H1 (cell line): ENCODE data around the gene CORO7. TPM values are rescaled to one million over a fixed set of nuclear protein-coding genes. Genes with fewer than 3 reads are reported as not detected.

Source experiments
- CTCF ChIA-PET: fragments of 300-600 bp; sonication (Branson Sonifier 250); formaldehyde crosslinking; loops from one replicate; lab custom pipeline; 2021; ENCODE audit not compliant: partially characterized antibody; lab: Charles Lee
- POLR2A ChIA-PET: fragments of 300-600 bp; sonication (Branson Sonifier 250); formaldehyde crosslinking; loops from one replicate; lab custom pipeline; 2021; ENCODE audit warnings: inconsistent platforms; ENCODE audit not compliant: partially characterized antibody; lab: Charles Lee
- DNase-seq, 2 experiments: peaks; one replicate each; pipeline versions ENCODE4 v3.0.0 to v3.0.0-alpha.2; 2010 to 2022; ENCODE audit warnings: low spot score in 2 of 2, low read depth in 1 of 2, mixed read lengths in 1 of 2
- FAIRE-seq: peaks from 2 replicates; lab custom pipeline; 2011; peaks lifted over from hg19 to GRCh38; lab: Jason Lieb, UNC
- H2AFZ ChIP-seq: 2 replicates; pipeline ENCODE4 v1.8.1; 2012; ENCODE audit warnings: low read length, inconsistent platforms
- H2AK5ac ChIP-seq: 2 replicates; pipeline ENCODE4 v1.6.1; 2013; ENCODE audit warnings: low read depth, low read length
- H2BK120ac ChIP-seq: replicated peaks from 2 replicates; pipeline ENCODE3; 2013; ENCODE audit warnings: low read depth, low read length, inconsistent platforms
- H2BK12ac ChIP-seq: 2 replicates; pipeline ENCODE4 v1.6.1; 2013; ENCODE audit warnings: low read depth, low read length
- H2BK15ac ChIP-seq: 2 replicates; pipeline ENCODE4 v1.6.1; 2013; ENCODE audit warnings: low read length
- H2BK20ac ChIP-seq: 2 replicates; pipeline ENCODE4 v1.6.1; 2013; ENCODE audit warnings: low read length
- H2BK5ac ChIP-seq: 2 replicates; pipeline ENCODE4 v1.6.1; 2013; ENCODE audit warnings: low read depth, low read length
- H3K14ac ChIP-seq: 2 replicates; pipeline ENCODE4 v1.6.1; 2013; ENCODE audit warnings: inconsistent platforms; ENCODE audit not compliant: insufficient read length
- H3K18ac ChIP-seq: 2 replicates; pipeline ENCODE4 v1.6.1; 2013; ENCODE audit warnings: low read length; ENCODE audit errors: extremely low read depth
- H3K23ac ChIP-seq: 2 replicates; pipeline ENCODE4 v1.6.1; 2013; ENCODE audit warnings: inconsistent platforms; ENCODE audit not compliant: insufficient read length
- H3K23me2 ChIP-seq: 2 replicates; pipeline ENCODE4 v1.6.1; 2013; ENCODE audit warnings: low read depth, low read length
- H3K27ac ChIP-seq: 2 replicates; pipeline ENCODE4 v1.6.1; 2011; ENCODE audit warnings: low read depth, low read length, inconsistent platforms
- H3K27me3 ChIP-seq, 4 experiments: replicated peaks in 1 of 4; 1 replicate in 1 of 4; 2 replicates in 3 of 4; pipeline versions ENCODE4 v1.6.1 to v1.8.1; 2011 to 2013; ENCODE audit warnings: low read length in 3 of 4, mild to moderate bottlenecking in 3 of 4, inconsistent platforms in 2 of 4, mixed read lengths in 2 of 4, moderate library complexity in 1 of 4; ENCODE audit not compliant: control insufficient read depth in 3 of 4, insufficient read depth in 3 of 4; ENCODE audit errors: extremely low read depth in 1 of 4
- H3K36me3 ChIP-seq, 4 experiments: 2 replicates each; pipeline versions ENCODE4 v1.6.1 to v1.8.1; 2011 to 2013; ENCODE audit warnings: mild to moderate bottlenecking in 4 of 4, low read length in 3 of 4, moderate library complexity in 2 of 4, control low read depth in 1 of 4, inconsistent platforms in 1 of 4; ENCODE audit not compliant: insufficient read depth in 4 of 4, control insufficient read depth in 2 of 4
- H3K4ac ChIP-seq: replicated peaks from 2 replicates; pipeline ENCODE3; 2013; ENCODE audit warnings: low read length, low read depth, mixed read lengths, inconsistent platforms; ENCODE audit not compliant: insufficient read length
- H3K4me1 ChIP-seq, 4 experiments: replicated peaks in 1 of 4; 1 replicate in 1 of 4; 2 replicates in 3 of 4; pipeline versions ENCODE4 v1.6.1 to v1.8.1; 2011 to 2013; ENCODE audit warnings: low read length in 3 of 4, inconsistent platforms in 2 of 4, mixed read lengths in 1 of 4; ENCODE audit not compliant: insufficient read depth in 4 of 4, control insufficient read depth in 3 of 4
- H3K4me2 ChIP-seq, 2 experiments: 2 replicates each; pipeline versions ENCODE4 v1.6.1 to v1.8.1; 2011 to 2013; ENCODE audit warnings: low read depth in 2 of 2, low read length in 2 of 2, control low read depth in 1 of 2, inconsistent platforms in 1 of 2, mild to moderate bottlenecking in 1 of 2; ENCODE audit not compliant: insufficient read depth in 1 of 2
- H3K4me3 ChIP-seq, 4 experiments: fragments of 200-600, 300-600 bp in 1 of 4; sonication (generic), shearing (Covaris generic), sonication (Bioruptor Twin) in 1 of 4; 2 replicates each; pipeline versions ENCODE4 v1.5.1 to v1.8.1; 2011 to 2016; ENCODE audit warnings: low read length in 4 of 4, low read depth in 3 of 4, control low read depth in 2 of 4, inconsistent platforms in 2 of 4, mild to moderate bottlenecking in 2 of 4, mixed read lengths in 1 of 4, moderate library complexity in 1 of 4; ENCODE audit not compliant: insufficient read depth in 2 of 4; ENCODE audit errors: extremely low read depth in 1 of 4
- H3K56ac ChIP-seq: replicated peaks from 2 replicates; pipeline ENCODE3; 2013; ENCODE audit warnings: low read depth, mild to moderate bottlenecking, mixed read lengths, low read length, inconsistent platforms; ENCODE audit not compliant: insufficient read length
- H3K79me1 ChIP-seq: 2 replicates; pipeline ENCODE4 v1.6.1; 2013; ENCODE audit warnings: low read depth, low read length, control low read depth
- H3K79me2 ChIP-seq, 2 experiments: 2 replicates each; pipeline versions ENCODE4 v1.6.1 to v1.8.1; 2012 to 2013; ENCODE audit warnings: low read length in 2 of 2, mild to moderate bottlenecking in 2 of 2, inconsistent platforms in 1 of 2; ENCODE audit not compliant: insufficient read depth in 2 of 2, control insufficient read depth in 1 of 2
- H3K9ac ChIP-seq, 4 experiments: replicated peaks in 1 of 4; 1 replicate in 1 of 4; 2 replicates in 3 of 4; pipeline versions ENCODE4 v1.6.1 to v1.8.1; 2011 to 2013; ENCODE audit warnings: low read depth in 3 of 4, low read length in 3 of 4, control low read depth in 2 of 4, mild to moderate bottlenecking in 2 of 4, moderate library complexity in 2 of 4, inconsistent platforms in 1 of 4; ENCODE audit errors: extremely low read depth in 1 of 4
- H3K9me3 ChIP-seq, 2 experiments: 2 replicates each; pipeline versions ENCODE4 v1.6.1 to v1.8.1; 2012 to 2013; ENCODE audit warnings: mild to moderate bottlenecking in 2 of 2, moderate library complexity in 2 of 2, control low read depth in 1 of 2, inconsistent platforms in 1 of 2, low read depth in 1 of 2, low read length in 1 of 2, mixed read lengths in 1 of 2; ENCODE audit not compliant: insufficient read depth in 2 of 2
- H4K20me1 ChIP-seq, 2 experiments: replicated peaks in 1 of 2; 2 replicates each; pipeline versions ENCODE3 to v1.8.1; 2011 to 2013; ENCODE audit warnings: inconsistent platforms in 2 of 2, low read length in 2 of 2, mild to moderate bottlenecking in 1 of 2; ENCODE audit not compliant: insufficient read depth in 2 of 2, control insufficient read depth in 1 of 2
- H4K5ac ChIP-seq: 2 replicates; pipeline ENCODE4 v1.6.1; 2013; ENCODE audit warnings: low read length, low read depth, mixed read lengths, inconsistent platforms; ENCODE audit not compliant: insufficient read length
- H4K8ac ChIP-seq: 2 replicates; pipeline ENCODE4 v1.8.0; 2013; ENCODE audit warnings: mild to moderate bottlenecking, moderate library complexity, low read length, inconsistent platforms; ENCODE audit not compliant: insufficient read depth; ENCODE audit errors: extremely low read depth
- H4K91ac ChIP-seq: replicated peaks from 2 replicates; pipeline ENCODE3; 2013; ENCODE audit warnings: low read length, mixed read lengths, inconsistent platforms; ENCODE audit not compliant: insufficient read length
- HDAC2 ChIP-seq, 2 experiments: fragments of 300-600 bp in 1 of 2; sonication (generic) in 1 of 2; IDR thresholded peaks; 2 replicates each; pipeline ENCODE4 v1.6.1; 2011 to 2012; ENCODE audit warnings: low read depth in 2 of 2, low read length in 2 of 2, mild to moderate bottlenecking in 2 of 2, moderate library complexity in 2 of 2, borderline replicate concordance in 1 of 2, inconsistent platforms in 1 of 2
- HDAC6 ChIP-seq: IDR thresholded peaks from one replicate; pipeline ENCODE4 v1.7.1; 2012; ENCODE audit warnings: low read depth, mild to moderate bottlenecking, inconsistent platforms, low read length, moderate library complexity
- WGBS, 2 experiments: shearing (Covaris generic) in 1 of 2; methylation state at CpG; one replicate each; pipeline versions ENCODE4 v1.1.6 to v1.1.7; 2013 to 2015; ENCODE audit warnings: low lambda C conversion rate in 2 of 2, mixed read lengths in 2 of 2, inconsistent platforms in 1 of 2, low coverage in 1 of 2, missing lambda C conversion rate in 1 of 2; ENCODE audit not compliant: insufficient replicate concordance in 2 of 2, insufficient coverage in 1 of 2, insufficient read length in 1 of 2; ENCODE audit errors: extremely low coverage in 1 of 2, missing lambda C conversion rate in 1 of 2; 5-methylcytosine and 5-hydroxymethylcytosine counted together
- polyA plus RNA-seq, 7 experiments: library from polyadenylated mRNA; depleted of rRNA in 3 of 7; stranded (reverse) in 5 of 7; unstranded in 2 of 7; fragments of >200 nt in 5 of 7; fragments of 200-250 nt in 2 of 7; gene quantifications; 1 replicate in 5 of 7; 2 replicates in 1 of 7; 4 replicates in 1 of 7; pipeline versions ENCODE4 v1.2.1 to v1.2.3, GENCODE V29; 2011 to 2013; ENCODE audit warnings: missing spikeins in 2 of 7, mixed read lengths in 2 of 7
- total RNA-seq: library from RNA; stranded (reverse); fragmentation: NEBNext Ultra II Directional; extraction: Animal tissue kit (Norgen Biotek cat#: 25700); gene quantifications from 2 replicates; pipeline ENCODE4 v1.2.1, GENCODE V29; 2021

The CORO7 gene
- total and polyA plus RNA-seq, 2 of the 8 experiments (the other 6 are each of a cell fraction or from before 2014, with no cell fraction given) = 25.2 to 29.8 TPM

DNA sequence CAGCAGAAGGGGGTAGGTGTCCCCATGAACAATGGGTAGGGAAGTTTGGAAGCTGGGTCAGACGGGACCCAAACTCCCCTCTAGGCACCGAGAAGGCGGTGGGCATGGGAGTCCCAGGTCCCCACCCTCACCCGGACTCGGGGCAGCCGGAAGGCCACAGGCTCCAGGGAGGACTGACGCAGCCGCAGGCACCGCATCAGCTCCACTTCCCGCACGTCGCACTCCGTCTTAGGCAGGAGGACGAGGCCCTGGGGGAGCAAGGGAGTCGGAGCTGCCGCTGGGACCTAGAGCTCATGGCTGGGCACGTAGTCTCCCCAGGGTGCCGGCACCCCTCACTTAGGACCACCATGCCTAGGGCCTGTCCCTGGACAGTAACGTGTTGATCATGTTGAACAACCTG, 58.2 kb downstream of the CORO7 start:
- 95% methylated on average over 14 of the region's 19 CpGs; no CpG with 5 or more reads in 1 of the 2 experiments for WGBS, 2 experiments
- Histone ChIP-seq H2AK5ac (no peak overlapping the region), H3K79me2 (no peaks in the 10 kb centered on the region), H3K56ac (no peak overlapping the region), H2BK12ac (no peak overlapping the region), H4K20me1 (peaks cover 0 to 3% of the 10 kb centered on the region in 2 experiments), H2BK5ac (no peak overlapping the region), H3K27me3 (no peaks in the 10 kb centered on the region), H2BK15ac (no peak overlapping the region), H3K9me3 (no peaks in the 10 kb centered on the region), H3K23ac (no peak overlapping the region), H3K4ac (no peak overlapping the region), H4K8ac (peak overlapping the region; percentile 59; the same call in 1 of the 2 replicates), H3K4me2 (no peak overlapping the region), H4K91ac (no peak overlapping the region), H3K14ac (no peak overlapping the region), H3K23me2 (peaks cover 2% of the 10 kb centered on the region; the same call in 1 of the 2 replicates), H3K9ac (no peak overlapping the region), H3K27ac (no peak overlapping the region), H3K4me3 (no peak overlapping the region), H4K5ac (no peak overlapping the region), H3K36me3 (no peaks in the 10 kb centered on the region), H3K4me1 (peaks cover 0 to 3% (median 1%) of the 10 kb centered on the region in 4 experiments; a peak in 3 of 7 replicates), H2BK20ac (no peak overlapping the region), H3K79me1 (no peaks in the 10 kb centered on the region), H2BK120ac (no peak overlapping the region), H3K18ac (no peak overlapping the region), H2AFZ (no peak overlapping the region)
- POLR2A ChIA-PET = interaction anchor here (0.6 to 2.2 kb wide), 5 partner anchors 13 to 45 kb away, joined by 4 to 13 read pairs (median 4); partner anchors contain the start of gene VASN
- no peak for TF ChIP-seq HDAC6
- no peak for TF ChIP-seq HDAC2 (IDR thresholded peaks at IDR 0.05; ENCODE audit: borderline replicate concordance in 1 of 2, low read depth in 2 of 2, low read length in 2 of 2)
- no peak for DNase-seq
- CTCF ChIA-PET = interaction anchor here (0.6 to 14.0 kb wide), 17 partner anchors 12 to 943 kb away, joined by 3 to 425 read pairs (median 5); partner anchors contain the start of gene VASN
- no peak for FAIRE-seq
